GM12878 (cell line): ENCODE results near the gene SALL3.

ENCODE experiments used
- CHD2 ChIP-seq: IDR thresholded peaks from 2 replicates; pipeline ENCODE4 v1.6.1; 2011; ENCODE audit warnings: low read depth, low read length, improper control_type of control experiment, borderline replicate concordance
- CTCF ChIP-seq, 3 experiments: IDR thresholded peaks in 2 of 3; conservative IDR thresholded peaks in 1 of 3; 2 replicates each; pipeline ENCODE4 v1.5.1; 2011; ENCODE audit warnings: low read depth in 3 of 3, low read length in 3 of 3, mild to moderate bottlenecking in 3 of 3, control low read depth in 2 of 3, moderate library complexity in 2 of 3, inconsistent platforms in 1 of 3, mixed read lengths in 1 of 3; ENCODE audit not compliant: control insufficient read depth in 2 of 3, insufficient read depth in 1 of 3; ENCODE audit errors: extremely low read depth in 1 of 3
- FOXK2 ChIP-seq: fragments of 450-650 bp; IDR thresholded peaks from 2 replicates; pipeline ENCODE4 v1.6.1; 2017; ENCODE audit warnings: mild to moderate bottlenecking, moderate library complexity
- MXI1 ChIP-seq: fragments of 150-350 bp; IDR thresholded peaks from 2 replicates; pipeline ENCODE4 v1.6.1; 2011; ENCODE audit warnings: low read depth, mild to moderate bottlenecking, inconsistent platforms, low read length, improper control_type of control experiment
- RAD21 ChIP-seq: IDR thresholded peaks from 2 replicates; pipeline ENCODE4 v1.6.1; 2011; ENCODE audit warnings: mild to moderate bottlenecking, low read depth, low read length, moderate library complexity; ENCODE audit not compliant: insufficient read depth
- USF1 ChIP-seq: IDR thresholded peaks from 2 replicates; pipeline ENCODE4 v1.6.1; 2011; ENCODE audit warnings: borderline replicate concordance, low read depth, mild to moderate bottlenecking, moderate library complexity, mixed read lengths, low read length; ENCODE audit not compliant: insufficient read depth; ENCODE audit errors: extremely low read length
- USF2 ChIP-seq: IDR thresholded peaks from 2 replicates; pipeline ENCODE4 v1.6.1; 2011; ENCODE audit warnings: low read depth, low read length, improper control_type of control experiment, borderline replicate concordance

- no peak for TF ChIP-seq FOXK2
- TF ChIP-seq USF1, result no peak
- TF ChIP-seq CHD2, result no peak
- no peak for TF ChIP-seq USF2
- TF ChIP-seq CTCF (IDR thresholded peaks at IDR 0.05 in 2 of 3, conservative IDR thresholded peaks at IDR 0.05 in 1 of 3; ENCODE audit: control insufficient read depth in 2 of 3, extremely low read depth in 1 of 3, insufficient read depth in 1 of 3, low read depth in 3 of 3, low read length in 3 of 3), result no peak
- no peak for TF ChIP-seq RAD21
- TF ChIP-seq MXI1, result no peak
Measured at GRCh38 chr18:78945628-78946027, 34.0 kb upstream of the SALL3 start.
